Measurements from ENCODE around the gene CRYBB1.

CRYBB1 gene

DNA sequence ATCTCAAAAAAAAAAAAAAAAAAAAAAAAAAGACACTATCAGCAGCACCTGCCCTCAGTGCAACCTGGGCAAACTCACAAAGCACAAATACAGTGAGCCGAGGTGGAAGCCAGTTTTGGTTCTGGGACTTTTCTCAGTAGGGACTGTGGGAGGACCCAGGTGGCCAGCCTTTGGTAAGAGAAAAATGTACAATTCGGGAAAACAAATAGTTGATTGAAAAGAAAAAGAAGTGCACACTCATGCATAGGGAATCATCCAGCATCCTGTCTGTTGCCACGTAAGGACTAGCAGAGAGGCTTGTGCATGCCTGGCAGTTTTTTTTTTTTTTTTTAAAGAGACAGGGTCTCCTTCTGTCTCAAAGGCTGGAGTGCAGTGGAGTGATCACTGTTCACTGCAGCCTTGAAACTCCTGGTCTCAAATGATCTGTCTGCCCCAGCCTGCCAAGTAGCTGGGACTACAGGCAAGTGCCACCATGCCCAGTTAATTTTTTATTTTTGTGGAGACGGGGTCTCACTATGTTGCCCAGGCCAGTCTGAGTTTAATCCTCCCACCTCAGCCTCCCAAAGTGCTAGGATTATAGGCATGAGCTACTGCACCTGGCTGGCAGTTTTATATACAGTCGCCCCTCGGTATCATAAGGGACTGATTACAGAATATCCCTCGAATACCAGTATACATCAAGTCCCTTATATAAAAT lies 64.6 kb downstream of the CRYBB1 start:
- Histone ChIP-seq H3K79me2 (ENCODE audit: control insufficient read depth, insufficient read depth, low read length, unreplicated experiment) (no peaks in the 10 kb centered on the region), H3K4me3 (ENCODE audit: low read depth, low read length) (no peak overlapping the region), H3K36me3 (ENCODE audit: insufficient read depth, low read length) (no peaks in the 10 kb centered on the region), H3K4me1 (ENCODE audit: control insufficient read depth, insufficient read depth, low read length, unreplicated experiment) (peaks cover 32% of the 10 kb centered on the region), H2AFZ (ENCODE audit: low read length, unreplicated experiment) (no peak overlapping the region), H3K27me3 (ENCODE audit: insufficient read depth, low read length) (no peaks in the 10 kb centered on the region), H3K27ac (ENCODE audit: low read depth, low read length) (peak overlapping the region; percentile 86)

- Histone ChIP-seq H3K27me3 (ENCODE audit: insufficient read depth, low read length) (no peaks in the 10 kb centered on the region), H3K36me3 (ENCODE audit: insufficient read depth, low read length) (no peaks in the 10 kb centered on the region), H3K4me1 (ENCODE audit: control insufficient read depth, insufficient read depth, low read length, unreplicated experiment) (peaks cover 32% of the 10 kb centered on the region), H3K79me2 (ENCODE audit: control insufficient read depth, insufficient read depth, low read length, unreplicated experiment) (no peaks in the 10 kb centered on the region), H2AFZ (ENCODE audit: low read length, unreplicated experiment) (no peak overlapping the region), H3K27ac (ENCODE audit: low read depth, low read length) (peak overlapping the region; percentile 86), H3K4me3 (ENCODE audit: low read depth, low read length) (no peak overlapping the region)
Observed at GRCh38 chr22:26552466-26552865, 65.4 kb downstream of the CRYBB1 start.

- no peaks in the 10 kb centered on the region for H3K79me2 ChIP-seq (ENCODE audit: control insufficient read depth, insufficient read depth, low read length, unreplicated experiment)
- peaks cover 32% of the 10 kb centered on the region for H3K4me1 ChIP-seq (ENCODE audit: control insufficient read depth, insufficient read depth, low read length, unreplicated experiment)
- H3K27me3 ChIP-seq (ENCODE audit: insufficient read depth, low read length) = no peaks in the 10 kb centered on the region
- H3K27ac ChIP-seq (ENCODE audit: low read depth, low read length) = peak overlapping the region; percentile 86
- no peak overlapping the region for H3K4me3 ChIP-seq (ENCODE audit: low read depth, low read length)
- no peaks in the 10 kb centered on the region for H3K36me3 ChIP-seq (ENCODE audit: insufficient read depth, low read length)
- H2AFZ ChIP-seq (ENCODE audit: low read length, unreplicated experiment) = no peak overlapping the region
Observed at GRCh38 chr22:26551568-26551967, 66.3 kb downstream of the CRYBB1 start.

- H2AFZ ChIP-seq (ENCODE audit: low read length, unreplicated experiment) = no peak overlapping the region
- peaks cover 32% of the 10 kb centered on the region for H3K4me1 ChIP-seq (ENCODE audit: control insufficient read depth, insufficient read depth, low read length, unreplicated experiment)
Observed at GRCh38 chr22:26550498-26551033, 67.3 kb downstream of the CRYBB1 start.

GRCh38 chr22:26549902-26550497 lies 67.8 kb downstream of the CRYBB1 start:
- H3K36me3 ChIP-seq (ENCODE audit: insufficient read depth, low read length) = no peaks in the 10 kb centered on the region
- H3K79me2 ChIP-seq (ENCODE audit: control insufficient read depth, insufficient read depth, low read length, unreplicated experiment) = no peaks in the 10 kb centered on the region
- H2AFZ ChIP-seq (ENCODE audit: low read length, unreplicated experiment) = no peak overlapping the region
- H3K27ac ChIP-seq (ENCODE audit: low read depth, low read length) = peak overlapping the region; percentile 86
- no peak overlapping the region for H3K4me3 ChIP-seq (ENCODE audit: low read depth, low read length)
- H3K4me1 ChIP-seq (ENCODE audit: control insufficient read depth, insufficient read depth, low read length, unreplicated experiment) = peaks cover 32% of the 10 kb centered on the region
- H3K27me3 ChIP-seq (ENCODE audit: insufficient read depth, low read length) = no peaks in the 10 kb centered on the region

More at GRCh38 chr22:26550498-26551033, 67.3 kb downstream of the CRYBB1 start:
- no peaks in the 10 kb centered on the region for H3K79me2 ChIP-seq (ENCODE audit: control insufficient read depth, insufficient read depth, low read length, unreplicated experiment)
- no peak overlapping the region; the same call in 1 of the 2 replicates for H3K4me3 ChIP-seq (ENCODE audit: low read depth, low read length)
- H3K36me3 ChIP-seq (ENCODE audit: insufficient read depth, low read length) = no peaks in the 10 kb centered on the region
- no peaks in the 10 kb centered on the region for H3K27me3 ChIP-seq (ENCODE audit: insufficient read depth, low read length)
- H3K27ac ChIP-seq (ENCODE audit: low read depth, low read length) = peak overlapping the region; percentile 86
